AG09319 (cell line): Measurements from ENCODE around the gene PLA1A.

ENCODE experiments used
- DNase-seq: peaks from one replicate; pipeline ENCODE4 v3.0.0-alpha.2; 2010; ENCODE audit warnings: low read depth; ENCODE audit errors: extremely low read depth
- CTCF ChIP-seq: IDR thresholded peaks from 2 replicates; pipeline ENCODE4 v1.5.1; 2011; ENCODE audit warnings: low read depth, mild to moderate bottlenecking, inconsistent platforms, low read length, moderate library complexity

The PLA1A gene

GRCh38 chr3:119652306-119653033, 54.8 kb downstream of the PLA1A start:
- TF ChIP-seq CTCF = no peak
- no peak for DNase-seq

GRCh38 chr3:119653876-119654275, 56.2 kb downstream of the PLA1A start:
- DNase-seq = no peak
- no peak for TF ChIP-seq CTCF

GRCh38 chr3:119657887-119658702, 60.4 kb downstream of the PLA1A start:
- TF ChIP-seq CTCF = no peak
- no peak for DNase-seq

DNA sequence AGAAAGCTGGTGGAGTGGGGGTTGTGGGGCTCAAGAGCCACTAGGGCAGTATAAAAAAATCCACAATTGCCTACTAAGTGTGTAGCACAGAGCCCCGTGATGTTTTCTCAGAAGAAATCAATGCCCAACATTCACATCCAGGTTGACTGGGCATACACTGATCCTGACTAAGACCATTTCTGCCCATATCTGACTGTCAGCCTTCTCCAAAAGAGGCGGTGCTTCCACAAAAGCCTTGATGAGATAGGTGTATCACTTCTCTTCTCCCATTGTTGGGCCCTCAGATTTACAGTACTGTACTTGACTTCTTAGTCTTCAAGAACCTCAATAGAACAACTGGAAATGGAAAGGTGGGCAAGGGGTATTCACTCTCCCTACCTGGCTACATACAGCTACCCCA, 61.3 kb downstream of the PLA1A start:
- TF ChIP-seq CTCF = no peak
- DNase-seq = no peak

DNA sequence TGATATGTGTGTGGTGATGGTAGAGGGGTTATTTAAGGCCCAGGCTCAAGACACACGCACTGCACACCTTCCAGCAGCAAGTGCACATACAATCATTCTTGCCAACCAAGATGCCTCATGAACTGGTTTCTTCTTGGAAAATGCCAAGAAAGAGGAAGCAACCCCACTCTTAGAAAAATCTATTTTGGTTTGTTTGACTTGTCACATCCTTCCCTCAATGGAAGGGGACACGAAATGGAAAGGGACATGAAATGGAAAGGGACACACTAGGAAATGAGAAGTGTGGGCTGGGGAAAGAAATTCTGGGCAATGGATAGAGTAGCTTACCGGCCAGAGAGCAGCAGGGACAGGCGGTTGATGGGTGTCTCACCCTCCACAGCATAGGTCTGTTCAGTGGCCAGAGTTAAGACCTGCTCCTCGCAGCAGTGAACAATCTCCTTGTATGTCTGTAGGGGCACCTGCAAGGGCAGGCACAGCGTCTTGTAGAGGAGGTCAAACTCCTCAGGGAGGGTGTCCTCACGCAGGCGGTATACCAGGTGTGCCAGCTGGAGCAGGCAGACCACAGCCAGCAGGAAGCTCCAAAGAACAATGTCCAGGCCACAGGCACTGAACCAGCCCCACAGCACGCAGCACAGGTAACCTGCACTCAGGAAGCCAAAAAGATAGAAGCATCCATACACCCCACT, 62.1 kb downstream of the PLA1A start:
- TF ChIP-seq CTCF = no peak
- DNase-seq = no peak

DNA sequence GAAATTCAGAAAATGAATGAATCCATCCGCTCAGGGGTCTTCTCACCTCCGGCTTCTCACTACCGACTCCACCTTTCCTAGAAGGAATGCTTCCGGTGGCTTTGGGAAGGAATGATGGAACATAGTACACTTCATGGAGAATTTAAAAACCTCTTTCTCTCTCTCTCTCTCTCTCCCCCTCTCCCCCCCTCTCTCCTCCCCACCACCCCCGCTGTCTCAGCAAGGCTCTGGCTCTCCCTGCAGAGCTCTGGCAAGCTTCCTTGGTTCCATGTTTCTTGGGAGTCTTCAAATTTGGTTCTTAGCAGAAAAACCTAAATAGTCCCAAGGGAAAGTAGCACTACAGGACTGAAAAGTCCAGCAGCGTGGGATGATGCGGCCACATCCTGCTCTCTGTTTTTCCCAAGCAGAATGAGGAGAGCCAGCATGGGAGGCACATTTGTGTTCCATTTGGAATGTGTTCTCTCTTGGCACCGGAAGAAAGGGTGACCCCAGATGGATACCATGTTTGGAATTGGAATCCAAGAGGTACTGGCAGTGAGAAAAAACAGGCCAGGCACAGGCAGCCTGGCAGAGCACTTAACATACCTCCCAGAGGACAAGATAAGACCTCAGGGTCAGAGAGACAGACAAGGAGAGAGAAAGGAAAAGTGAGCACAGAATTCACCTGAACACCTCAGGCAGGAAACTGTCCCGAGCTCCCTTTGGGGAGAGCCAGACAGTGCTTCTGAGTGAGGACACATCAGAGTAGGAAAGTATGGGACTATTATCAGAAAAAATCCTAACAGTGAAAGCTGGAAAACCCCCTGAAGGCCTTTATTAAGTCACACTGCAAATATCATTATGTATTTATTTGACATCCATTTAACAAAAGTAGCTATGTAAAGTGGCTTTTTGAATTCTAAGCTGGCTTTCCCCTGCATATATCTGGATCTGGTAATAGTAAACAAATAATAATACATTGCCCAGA, 63.1 kb downstream of the PLA1A start, which contains the start of gene POPDC2:
Gene POPDC2, minus strand, starts transcription at position 116 of the 967 bp plus-strand sequence. CDS start 166 bp downstream, outside the sequence.
- no peak for DNase-seq
- no peak for TF ChIP-seq CTCF
